Activated naive CD4-positive, alpha-beta T cell treated with anti-CD3 and anti-CD28 coated beads for 36 hours (primary cell): Measurements from ENCODE around the gene OR4C46. TPM values are rescaled to one million over a fixed set of nuclear protein-coding genes. Genes with fewer than 3 reads are reported as not detected.
A peak's percentile ranks its signal among the peaks of the same experiment; 100 is the strongest.
"Not testable (repeated sequence)": the region's sequence is repeated elsewhere in the genome, so short reads cannot be mapped to it uniquely, and the experiment has no call there.

Experiments
- CTCF ChIA-PET: fragments of 350-600 bp; sonication (Branson Sonifier 250); formaldehyde crosslinking; loops from one replicate; lab custom pipeline; 2021; ENCODE audit warnings: antibody characterized with exemption; lab: Charles Lee
- DNase-seq: peaks from one replicate; pipeline ENCODE4 v3.0.0-alpha.2; 2020
- H3K27ac Mint-ChIP-seq: one replicate; pipeline ENCODE4 v1.8.0; 2021; ENCODE audit warnings: mild to moderate bottlenecking, mixed read lengths
- H3K27me3 Mint-ChIP-seq: one replicate; pipeline ENCODE4 v1.8.0; 2021; ENCODE audit warnings: low read depth, mixed read lengths
- H3K36me3 Mint-ChIP-seq: one replicate; pipeline ENCODE4 v1.8.0; 2021; ENCODE audit warnings: low read depth, mixed read lengths
- H3K4me1 Mint-ChIP-seq: one replicate; pipeline ENCODE4 v1.8.0; 2021; ENCODE audit warnings: low read depth, mixed read lengths
- H3K4me3 Mint-ChIP-seq: one replicate; pipeline ENCODE4 v1.8.0; 2021; ENCODE audit warnings: mild to moderate bottlenecking, moderate library complexity, mixed read lengths
- H3K9me3 Mint-ChIP-seq: one replicate; pipeline ENCODE4 v1.8.0; 2021; ENCODE audit warnings: mixed read lengths
- intact Hi-C: fragments of 100-400 bp; cut with micrococcal nuclease; formaldehyde crosslinking; loops from one replicate; pipeline ENCODE4 v1.15.1; 2023
- total RNA-seq, 2 experiments: library from RNA; stranded (reverse); gene quantifications; one replicate each; pipeline ENCODE4 v1.2.3, GENCODE V29; 2021

OR4C46 gene
- not detected for total RNA-seq

GRCh38 chr11:54603898-54604297 is at the start of gene OR4C46:
Gene OR4C46 (minus strand): TSS chr11:54603998. CDS start chr11:54603998, 0 bp downstream.
- Mint-ChIP-seq H3K4me3 (no peak within 1 kb of the TSS), H3K27ac (no peak within 1 kb of the TSS), H3K36me3 (no peaks in the 10 kb centered on the region), H3K4me1 (no peaks in the 10 kb centered on the region), H3K27me3 (no peaks in the 10 kb centered on the region), H3K9me3 (peaks cover 11% of the 10 kb centered on the region)
- DNase-seq, result no peak
- intact Hi-C loops, result no loop called here
- CTCF ChIA-PET, result no interaction called here

DNA sequence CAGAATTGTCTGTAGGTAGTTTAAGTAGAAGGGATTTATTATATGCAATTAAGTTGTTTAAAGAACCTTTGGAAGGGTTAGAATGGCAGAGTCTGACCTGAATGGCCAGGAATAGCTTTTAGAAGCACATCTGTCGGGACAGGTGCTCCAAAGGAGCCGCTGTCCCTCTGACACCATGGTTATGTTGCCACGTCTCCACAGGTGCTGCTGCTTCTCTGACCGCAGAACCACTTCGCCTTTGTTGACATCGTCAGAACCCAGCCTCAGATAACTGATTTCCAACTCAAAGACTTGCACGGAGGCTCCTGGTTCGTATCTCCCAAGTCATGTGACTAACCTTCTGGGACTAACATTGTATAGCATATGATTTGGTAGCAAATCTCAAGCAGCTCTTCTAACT is 41.8 kb upstream of the OR4C46 start:
- DNase-seq, CTCF ChIA-PET, H3K27ac Mint-ChIP-seq, H3K4me1 Mint-ChIP-seq, intact Hi-C loops, H3K36me3 Mint-ChIP-seq, H3K4me3 Mint-ChIP-seq, H3K27me3 Mint-ChIP-seq: not testable (repeated sequence)
- peaks cover 21% of the 10 kb centered on the region for H3K9me3 Mint-ChIP-seq

DNA sequence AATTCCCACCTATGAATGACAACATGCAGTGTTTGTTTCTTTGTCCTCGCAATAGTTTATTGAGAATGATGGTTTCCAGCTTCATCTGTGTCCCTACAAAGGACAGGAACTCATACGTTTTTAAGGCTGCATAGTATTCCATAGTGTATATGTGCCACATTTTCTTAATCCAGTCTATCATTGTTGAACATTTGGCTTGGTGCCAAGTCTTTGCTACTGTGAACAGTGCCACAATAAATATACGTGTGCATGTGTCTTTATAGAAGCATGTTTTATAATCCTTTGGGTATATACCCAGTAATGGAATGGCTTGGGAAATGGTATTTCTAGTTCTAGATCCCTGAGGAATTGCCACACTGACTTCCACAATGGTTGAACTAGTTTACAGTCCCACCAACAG is 42.4 kb downstream of the OR4C46 start:
- DNase-seq, CTCF ChIA-PET, H3K36me3 Mint-ChIP-seq, H3K4me3 Mint-ChIP-seq, H3K4me1 Mint-ChIP-seq, intact Hi-C loops, H3K27me3 Mint-ChIP-seq: not testable (repeated sequence)
- Mint-ChIP-seq H3K9me3 (peaks cover 43% of the 10 kb centered on the region), H3K27ac (peak overlapping the region; percentile 53)

- no peaks in the 10 kb centered on the region for H3K27me3 Mint-ChIP-seq
- H3K4me1 Mint-ChIP-seq, result no peaks in the 10 kb centered on the region
- DNase-seq, result no peak
- no peak overlapping the region for H3K4me3 Mint-ChIP-seq
- CTCF ChIA-PET, result no interaction called here
- peaks cover 2% of the 10 kb centered on the region for H3K36me3 Mint-ChIP-seq
- H3K9me3 Mint-ChIP-seq, result peaks cover 37% of the 10 kb centered on the region
- intact Hi-C loops, result no loop called here
- no peak overlapping the region for H3K27ac Mint-ChIP-seq
These were observed 44.9 kb downstream of the OR4C46 start for GRCh38 chr11:54558919-54559318.

GRCh38 chr11:54558407-54558806 is 45.4 kb downstream of the OR4C46 start:
- intact Hi-C loops, result no loop called here

More at GRCh38 chr11:54558407-54558806, 45.4 kb downstream of the OR4C46 start:
- no peak for DNase-seq
- H3K27ac Mint-ChIP-seq, result no peak overlapping the region
- H3K4me1 Mint-ChIP-seq, result no peaks in the 10 kb centered on the region
- H3K36me3 Mint-ChIP-seq, result peaks cover 2% of the 10 kb centered on the region
- peaks cover 37% of the 10 kb centered on the region for H3K9me3 Mint-ChIP-seq
- CTCF ChIA-PET, result no interaction called here
- no peaks in the 10 kb centered on the region for H3K27me3 Mint-ChIP-seq
- H3K4me3 Mint-ChIP-seq, result no peak overlapping the region

Other genes with a start within 250 kb of the OR4C46 start
- not detected for gene OR4A5, start 102.8 kb upstream of the OR4C46 start, total RNA-seq